22Rv1 (cell line): ENCODE measurements around the gene NUP85.
A peak's percentile ranks its signal among the peaks of the same experiment; 100 is the strongest.

Source experiments
- H3K27ac ChIP-seq: fragments of 450-650 bp; 2 replicates; pipeline ENCODE4 v1.5.1; 2017
- CTCF ChIP-seq: fragments of 450-650 bp; IDR thresholded peaks from 2 replicates; pipeline ENCODE4 v1.5.1; 2017; ENCODE audit warnings: mild to moderate bottlenecking
- ZFX ChIP-seq: fragments of 450-650 bp; IDR thresholded peaks from 2 replicates; pipeline ENCODE4 v1.6.1; 2017; ENCODE audit warnings: antibody characterized with exemption, borderline replicate concordance

The NUP85 gene

GRCh38 chr17:75238020-75238580 lies 32.6 kb downstream of the NUP85 start:
- no peak overlapping the region for H3K27ac ChIP-seq
- TF ChIP-seq ZFX (no peak), CTCF (no peak)

GRCh38 chr17:75238684-75239191 lies 33.3 kb downstream of the NUP85 start:
- TF ChIP-seq ZFX, result no peak
- peak; percentile 94 for TF ChIP-seq CTCF
- no peak overlapping the region for H3K27ac ChIP-seq

GRCh38 chr17:75239214-75239613 lies 33.7 kb downstream of the NUP85 start:
- H3K27ac ChIP-seq, result no peak overlapping the region
- TF ChIP-seq ZFX, result no peak
- no peak for TF ChIP-seq CTCF

GRCh38 chr17:75239778-75240393 lies 34.4 kb downstream of the NUP85 start:
- TF ChIP-seq ZFX (no peak), CTCF (no peak)

GRCh38 chr17:75240394-75241142 lies 35.1 kb downstream of the NUP85 start:
- H3K27ac ChIP-seq, result no peak overlapping the region
- TF ChIP-seq ZFX, result no peak
- peak; percentile 83 for TF ChIP-seq CTCF

More at GRCh38 chr17:75239778-75240393, 34.4 kb downstream of the NUP85 start:
- no peak overlapping the region for H3K27ac ChIP-seq

GRCh38 chr17:75241143-75241430 lies 35.6 kb downstream of the NUP85 start:
- TF ChIP-seq ZFX (no peak), CTCF (no peak)
- H3K27ac ChIP-seq, result no peak overlapping the region

GRCh38 chr17:75241502-75241901 lies 36.0 kb downstream of the NUP85 start:
- TF ChIP-seq CTCF, result no peak
- TF ChIP-seq ZFX, result no peak
- no peak overlapping the region for H3K27ac ChIP-seq
